GM12892 (cell line): ENCODE data around the gene DLGAP1.

Experiments
- POLR2A ChIP-seq: IDR thresholded peaks from 2 replicates; pipeline ENCODE4 v1.6.1; 2011; ENCODE audit warnings: low read depth, low read length, control low read depth
- POLR2AphosphoS5 ChIP-seq: IDR thresholded peaks from 2 replicates; pipeline ENCODE4 v1.6.1; 2011; ENCODE audit warnings: low read depth, low read length, control low read depth

GRCh38 chr18:3626929-3627458, 828.1 kb downstream of the DLGAP1 start:
- no peak for TF ChIP-seq POLR2A
- TF ChIP-seq POLR2AphosphoS5 = no peak
